SK-N-DZ (cell line): ENCODE data around the gene STING1.

Source experiments
- DNase-seq: peaks from one replicate; pipeline ENCODE4 v3.0.0-alpha.2; 2015; ENCODE audit warnings: low spot score

Gene STING1

DNA sequence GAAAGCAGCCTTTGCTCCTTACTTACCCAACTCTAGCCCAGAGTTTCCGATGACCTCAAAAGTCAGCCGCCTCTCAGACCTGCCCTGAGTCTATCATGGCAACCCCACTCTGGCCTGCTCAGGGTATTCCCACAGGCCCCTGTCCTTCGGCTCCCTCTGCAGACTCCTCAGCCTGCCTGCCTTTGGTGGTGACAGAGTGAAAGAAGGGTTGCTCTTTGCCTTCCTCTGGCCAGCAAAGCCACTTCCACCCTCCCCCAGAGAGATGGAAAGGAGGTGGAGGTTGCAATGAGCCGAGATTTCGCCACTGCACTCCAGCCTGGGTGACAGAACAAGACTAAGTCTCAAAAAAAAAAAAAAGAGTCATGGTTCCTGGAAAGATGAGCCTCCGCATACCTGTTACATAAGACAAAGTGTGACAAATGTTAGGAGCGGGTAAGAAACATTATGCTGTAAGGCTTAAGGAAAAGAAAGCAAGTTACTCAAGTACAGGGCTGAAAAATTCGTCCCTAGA is 14.1 kb downstream of the STING1 start:
- no peak for DNase-seq

DNA sequence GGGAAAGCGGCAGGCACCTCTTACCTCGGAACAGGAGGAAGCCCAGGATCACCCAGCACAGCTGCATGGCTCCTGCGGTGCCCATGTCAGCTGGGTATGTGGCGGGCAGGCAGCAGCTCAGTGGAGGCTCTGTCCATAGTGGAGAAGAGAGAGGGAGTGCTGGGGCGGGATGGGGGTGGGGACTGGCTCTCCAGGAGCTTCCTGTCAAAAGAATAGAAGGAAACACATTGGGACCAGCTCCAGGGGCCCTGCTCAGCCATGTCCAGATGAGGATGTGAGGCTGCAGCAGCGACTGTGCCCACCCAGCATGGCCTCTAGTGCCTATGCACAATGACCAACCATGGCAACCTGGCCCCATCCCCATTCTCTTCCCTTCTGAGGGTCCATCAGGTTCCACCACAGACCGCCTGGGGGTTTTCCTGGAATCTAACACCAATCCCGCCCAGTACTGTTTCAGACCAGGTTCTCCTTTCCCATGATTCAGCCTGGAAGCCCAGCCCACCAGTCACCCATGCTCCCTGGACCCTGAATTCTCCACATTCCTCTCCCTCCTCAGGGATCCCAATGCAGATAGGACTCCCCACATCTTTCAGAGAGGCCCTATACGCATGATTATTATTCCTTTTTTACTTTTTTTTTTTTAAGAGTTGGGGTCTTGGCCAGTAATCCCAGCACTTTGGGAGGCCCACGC is 19.8 kb downstream of the STING1 start, which contains the start of gene ECSCR:
TSS of gene ECSCR (minus strand) at position 158 of the 691 bp plus-strand sequence. CDS start at position 85, 73 bp downstream.
- DNase-seq = no peak

DNA sequence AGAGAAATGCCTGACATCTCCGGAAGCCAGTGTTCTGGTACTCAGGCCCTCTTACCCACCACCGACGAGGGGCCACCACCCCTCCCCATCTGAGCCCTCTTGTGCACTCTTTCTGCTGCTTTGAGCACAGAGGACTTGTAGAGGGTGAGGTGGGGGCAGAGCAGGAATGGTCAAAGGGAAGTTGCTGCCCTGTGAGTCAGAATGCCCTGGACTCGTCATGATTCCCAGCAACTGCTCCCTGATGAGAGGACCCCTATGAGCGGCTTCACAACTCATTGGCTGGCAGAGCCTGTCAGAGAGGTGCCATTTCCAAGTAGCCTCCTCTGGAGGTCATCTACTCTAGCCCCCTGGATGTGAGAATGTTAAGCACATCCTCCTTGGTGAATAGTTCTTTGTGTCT is 20.9 kb downstream of the STING1 start:
- no peak for DNase-seq

DNA sequence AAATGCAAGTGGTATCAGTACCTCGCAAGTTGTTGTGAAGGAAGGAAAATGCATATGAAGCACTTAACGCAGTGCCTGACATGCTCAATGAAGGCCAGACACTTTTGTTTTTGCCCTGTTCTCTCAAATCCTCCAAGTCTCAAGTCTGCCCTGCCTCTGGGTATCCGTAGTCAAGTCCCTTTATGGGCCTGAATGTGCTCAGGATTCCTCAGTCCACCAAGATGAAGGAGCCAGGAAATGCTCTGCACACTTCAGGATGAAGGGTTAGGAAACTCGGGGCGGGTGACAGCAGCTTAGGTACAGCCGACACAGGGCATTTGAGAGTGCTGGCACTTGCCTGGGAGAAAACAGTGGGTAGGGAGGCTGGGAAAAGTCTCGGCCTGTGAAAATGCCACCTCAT is 21.4 kb downstream of the STING1 start:
- no peak for DNase-seq

DNA sequence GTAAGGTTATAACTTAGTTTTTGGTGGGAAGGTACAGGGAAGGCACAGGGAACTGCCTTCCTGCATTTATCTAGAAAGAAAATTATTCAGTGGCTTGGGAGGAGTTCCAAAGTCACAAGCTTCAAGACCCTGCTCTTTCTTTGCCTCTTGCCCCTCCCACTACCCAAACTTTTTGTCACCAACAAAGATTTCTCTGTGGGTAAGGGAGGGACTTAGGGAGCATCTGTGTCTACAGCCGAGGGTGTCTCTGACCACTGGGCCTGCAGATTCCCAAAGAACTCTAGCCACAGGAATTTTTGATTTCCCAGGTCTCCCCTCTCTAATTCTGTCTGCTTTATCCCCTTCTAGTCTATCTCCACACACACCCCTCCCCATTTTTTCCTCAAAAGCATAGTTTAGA is 22.1 kb downstream of the STING1 start:
- no peak for DNase-seq

DNA sequence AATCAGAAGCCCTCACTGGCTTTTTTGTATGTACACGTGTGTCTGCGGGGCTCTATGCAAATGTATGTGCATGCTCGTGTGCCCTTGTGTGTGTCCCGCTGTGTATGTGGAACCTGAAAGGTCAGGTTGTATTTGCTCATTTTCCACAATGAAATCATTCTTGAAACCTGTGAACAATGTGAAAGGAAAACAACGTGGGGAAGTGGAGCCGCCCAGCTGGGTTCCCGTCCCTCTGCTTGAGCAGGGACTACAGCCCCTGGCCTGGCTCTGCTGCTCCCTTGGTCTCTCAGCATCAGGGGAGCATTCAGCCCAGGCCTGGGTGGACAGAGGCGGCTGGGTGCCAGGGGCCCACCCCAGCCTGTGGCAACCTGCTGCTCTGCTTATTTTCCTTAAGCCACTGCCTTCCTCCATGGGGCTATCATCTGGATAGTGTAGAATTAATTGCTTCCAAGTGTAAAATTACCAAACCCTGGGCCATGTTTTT is 23.1 kb downstream of the STING1 start:
- DNase-seq = no peak

DNA sequence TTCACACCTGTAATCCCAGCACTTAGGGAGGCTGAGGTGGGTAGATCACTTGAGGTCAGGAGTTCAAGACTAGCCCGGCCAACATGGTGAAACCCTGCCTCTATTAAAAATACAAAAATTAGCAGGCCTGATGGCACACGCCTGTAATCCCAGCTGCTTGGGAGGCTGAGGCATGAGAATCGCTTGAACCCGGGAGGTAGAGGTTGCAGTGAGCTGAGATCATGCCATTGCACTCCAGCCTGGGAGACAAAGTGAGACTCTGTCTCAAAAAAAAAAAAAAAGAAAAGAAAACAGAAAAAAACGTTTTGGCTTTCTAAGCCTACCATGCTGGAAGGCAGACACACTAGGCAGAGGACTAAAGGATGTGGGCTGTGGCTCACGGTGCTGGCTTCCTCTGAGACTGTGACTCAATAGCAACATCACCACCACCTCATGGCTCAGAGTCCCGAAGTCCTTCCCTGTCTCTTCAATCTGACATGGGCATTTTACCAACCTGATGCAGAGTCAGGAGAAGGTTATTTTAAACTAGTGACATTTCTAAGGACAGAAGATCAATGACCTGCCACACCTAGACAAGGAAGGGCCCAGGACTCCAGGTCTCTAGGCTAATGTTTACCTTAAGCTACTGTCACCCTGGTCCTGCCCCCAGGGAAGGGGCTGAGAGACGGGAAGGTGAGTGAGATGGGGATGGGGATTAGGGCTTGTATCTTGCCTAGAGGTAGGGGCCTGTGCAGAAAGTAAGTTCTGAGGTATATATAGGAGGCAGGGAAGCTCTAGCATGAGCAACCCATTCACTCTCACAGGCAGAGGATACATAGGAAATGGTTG is 23.8 kb downstream of the STING1 start:
- no peak for DNase-seq

DNA sequence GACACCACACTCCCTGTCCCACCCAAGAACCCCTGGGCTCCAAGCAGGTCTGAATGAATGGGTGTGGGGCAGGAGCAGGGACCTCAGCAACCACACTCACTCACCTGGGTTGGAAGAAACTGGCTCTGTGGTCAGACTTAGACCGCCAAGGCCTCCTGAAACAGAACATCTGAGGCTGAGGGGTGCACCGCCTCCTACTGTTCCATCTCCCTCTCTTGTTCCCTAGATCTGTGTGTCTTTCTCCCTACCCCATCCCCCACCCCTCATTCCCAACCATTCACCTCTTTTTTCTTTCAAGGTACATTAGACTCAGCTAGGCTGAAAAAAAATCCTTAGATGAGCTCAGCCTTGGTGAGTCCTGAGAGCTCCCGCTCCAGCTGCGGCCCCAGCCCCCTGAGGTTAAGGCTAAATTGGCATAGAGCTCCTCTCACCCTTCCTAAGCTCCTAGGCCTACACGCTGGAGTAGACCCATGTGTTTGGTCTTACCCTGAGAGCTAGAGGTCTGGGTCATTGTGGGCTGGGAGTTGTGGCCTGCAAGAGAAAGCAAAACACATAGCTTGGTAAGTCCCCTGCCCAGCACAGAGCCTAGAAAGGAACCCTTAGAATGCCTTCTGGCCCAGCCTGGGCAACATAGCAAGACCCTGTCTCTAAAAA is 24.8 kb downstream of the STING1 start:
- no peak for DNase-seq

DNA sequence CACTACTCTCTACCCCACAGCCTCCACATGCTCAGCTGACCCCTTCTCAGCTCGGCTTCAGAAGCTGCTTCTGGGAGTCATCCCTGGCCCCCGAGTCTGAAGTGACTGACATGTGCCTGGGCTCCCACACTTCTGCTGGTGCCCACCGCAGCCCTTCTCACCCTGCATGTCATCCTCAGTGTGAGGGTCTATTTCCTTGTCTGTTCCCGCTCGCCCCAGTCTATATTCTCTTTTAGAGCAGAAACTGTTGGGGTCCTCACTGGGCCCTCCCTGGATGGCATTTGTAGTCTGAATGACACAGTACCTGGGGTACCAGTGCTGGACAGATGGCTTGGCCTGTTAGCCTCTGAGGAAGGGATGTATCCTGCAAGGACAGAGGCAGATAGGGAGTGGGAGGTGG is 25.3 kb downstream of the STING1 start:
- no peak for DNase-seq

DNA sequence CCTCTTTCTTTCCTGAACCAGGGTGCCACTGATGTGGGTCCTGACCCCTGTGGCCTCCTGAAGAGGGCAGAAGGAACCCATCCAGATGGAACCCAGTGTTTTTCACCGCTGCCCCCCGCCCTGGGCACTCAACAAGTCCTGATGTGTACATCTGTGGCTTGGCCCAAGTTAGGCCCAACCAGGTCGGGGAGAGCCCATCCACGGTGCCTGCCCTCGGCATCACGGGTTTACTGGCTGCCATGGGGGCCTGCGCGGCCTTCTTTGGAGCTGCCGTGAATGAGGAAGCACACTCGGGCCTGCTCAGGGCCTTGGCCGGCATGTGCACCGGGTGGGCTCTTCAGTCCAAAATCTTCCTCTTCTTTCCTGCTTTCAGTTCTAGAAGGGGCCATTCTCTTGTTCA is 25.8 kb downstream of the STING1 start:
- DNase-seq = no peak

DNA sequence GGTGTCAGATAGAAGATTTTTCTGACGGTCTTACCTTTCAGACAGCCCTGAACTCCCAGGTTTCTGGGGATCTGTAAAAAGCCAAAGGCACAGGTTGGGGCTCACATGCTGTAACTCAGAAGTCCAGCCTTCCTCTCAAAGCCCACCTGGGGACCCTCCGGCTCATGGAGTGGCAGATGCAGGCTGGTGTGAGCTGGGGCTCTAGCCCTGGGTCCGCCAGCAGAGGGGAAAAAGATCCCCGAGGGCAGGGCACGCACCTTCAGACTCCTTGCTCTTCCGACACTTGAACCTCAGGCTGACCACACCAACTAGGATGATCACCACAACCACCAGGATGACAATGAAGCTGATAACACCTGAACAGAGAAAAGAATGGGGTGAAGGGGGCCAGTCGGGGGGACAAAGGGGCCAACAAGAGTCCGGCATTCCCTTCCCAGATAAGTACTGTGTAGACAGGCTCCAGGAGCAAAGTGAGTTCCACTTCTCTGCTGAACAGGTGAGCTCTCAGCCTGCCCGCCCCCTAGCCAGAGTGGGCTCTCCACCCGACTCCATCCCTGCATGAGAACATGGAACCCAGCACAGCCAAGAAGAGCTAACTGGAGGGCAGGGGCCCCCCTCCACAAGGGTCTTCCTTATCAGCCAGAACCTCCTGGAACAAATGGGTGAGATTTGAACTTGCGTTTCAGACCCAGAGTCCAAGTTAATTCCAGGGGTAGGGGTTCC is 27.8 kb downstream of the STING1 start:
- no peak for DNase-seq

DNA sequence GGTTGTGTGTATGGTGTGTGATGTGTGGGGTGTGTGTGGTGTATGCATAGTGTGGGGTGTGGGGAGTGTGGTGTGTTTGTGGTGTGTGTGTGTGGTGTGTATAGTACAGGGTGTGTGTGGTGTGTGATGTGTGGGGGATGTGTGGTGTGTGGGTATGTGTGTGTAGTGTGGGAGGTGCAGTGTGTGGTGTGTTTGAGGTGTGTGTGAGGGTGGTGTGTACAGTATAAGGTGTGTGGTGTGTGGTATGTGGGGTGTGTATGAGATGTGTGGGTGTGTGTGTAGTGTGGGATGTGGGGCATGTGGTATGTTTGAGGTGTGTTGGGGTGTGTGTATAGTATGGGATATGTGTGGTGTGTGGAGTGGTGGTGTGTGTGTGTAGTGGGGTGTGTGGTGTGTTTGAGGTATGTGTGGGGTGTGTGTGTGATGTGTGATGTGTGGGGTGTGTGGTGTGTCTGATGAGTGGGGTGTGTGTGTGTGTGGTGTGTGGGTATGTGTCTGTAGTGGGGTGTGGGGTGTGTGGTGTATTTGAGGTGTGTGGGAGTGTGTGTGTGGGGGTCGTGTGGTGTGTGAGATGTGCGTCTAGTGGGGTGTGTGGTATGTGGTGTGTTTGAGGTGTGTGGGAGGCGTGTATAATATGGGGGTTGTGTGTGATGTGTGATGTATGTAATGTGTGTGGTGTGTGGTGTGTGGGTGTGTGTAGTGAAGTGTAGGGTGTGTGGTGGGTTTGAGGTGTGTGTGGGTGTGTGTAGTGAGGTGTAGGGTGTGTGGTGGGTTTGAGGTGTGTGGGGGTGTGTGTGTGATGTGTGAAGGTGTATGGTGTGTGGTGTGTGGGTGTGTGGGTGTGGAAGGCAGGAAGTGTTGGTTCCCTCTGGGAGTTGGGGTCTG is 28.6 kb downstream of the STING1 start:
- no peak for DNase-seq

DNA sequence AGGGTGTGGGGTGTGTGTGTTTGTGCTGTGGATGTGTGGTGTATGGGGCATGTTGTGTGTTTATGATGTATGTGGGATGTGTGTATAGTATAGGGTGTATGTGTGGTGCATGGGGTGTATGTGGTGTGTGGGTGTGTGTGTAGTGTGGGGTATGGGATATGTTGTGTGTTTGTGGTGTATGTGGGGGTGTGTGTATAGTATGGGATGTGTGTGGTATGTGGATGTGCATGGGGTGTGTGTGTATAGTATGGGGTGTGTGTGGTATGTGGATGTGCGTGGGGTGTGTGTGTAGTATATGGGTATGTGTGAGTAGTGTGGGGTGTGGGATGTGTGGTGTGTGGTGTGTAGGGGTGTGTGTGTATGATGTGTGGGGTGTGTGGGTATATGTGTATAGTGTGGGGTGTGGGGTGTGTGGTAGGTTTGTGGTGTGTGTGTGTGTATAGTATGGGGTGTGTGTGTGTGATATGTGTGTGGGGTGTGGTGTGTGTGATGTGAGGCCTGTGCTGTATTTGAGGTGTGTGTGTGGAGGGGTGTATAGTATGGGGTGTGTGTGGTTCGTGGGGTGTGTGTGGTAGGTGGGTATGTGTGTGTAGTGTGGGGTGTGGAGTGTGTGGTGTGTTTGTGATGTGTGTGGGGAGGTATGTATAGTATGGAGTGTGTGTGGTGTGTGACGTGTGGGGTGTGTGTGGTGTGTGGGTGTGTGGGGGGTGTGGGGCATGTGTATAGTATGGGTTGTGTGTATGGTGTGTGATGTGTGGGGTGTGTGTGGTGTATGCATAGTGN is 30.5 kb downstream of the STING1 start:
- DNase-seq = no peak

DNA sequence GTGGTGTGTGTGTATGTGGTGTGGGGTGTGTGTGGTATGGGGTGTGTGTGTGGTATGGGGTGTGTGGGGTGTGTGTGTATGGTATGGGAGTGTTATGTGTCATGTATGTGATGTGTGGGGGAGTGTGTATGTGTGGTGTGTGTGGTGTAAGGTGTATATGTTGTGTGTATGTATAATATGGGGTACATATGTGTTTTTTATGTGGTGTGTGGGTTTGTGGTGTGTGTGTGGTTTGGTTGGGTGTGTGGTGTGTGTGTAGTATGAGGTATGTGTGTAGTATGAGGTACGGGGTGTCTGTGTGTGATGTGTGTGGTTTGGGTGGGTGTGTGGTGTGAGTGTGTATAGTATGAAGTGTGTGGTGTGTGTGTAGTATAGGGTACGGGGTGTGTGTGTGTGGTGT is 31.4 kb downstream of the STING1 start:
- DNase-seq = no peak

DNA sequence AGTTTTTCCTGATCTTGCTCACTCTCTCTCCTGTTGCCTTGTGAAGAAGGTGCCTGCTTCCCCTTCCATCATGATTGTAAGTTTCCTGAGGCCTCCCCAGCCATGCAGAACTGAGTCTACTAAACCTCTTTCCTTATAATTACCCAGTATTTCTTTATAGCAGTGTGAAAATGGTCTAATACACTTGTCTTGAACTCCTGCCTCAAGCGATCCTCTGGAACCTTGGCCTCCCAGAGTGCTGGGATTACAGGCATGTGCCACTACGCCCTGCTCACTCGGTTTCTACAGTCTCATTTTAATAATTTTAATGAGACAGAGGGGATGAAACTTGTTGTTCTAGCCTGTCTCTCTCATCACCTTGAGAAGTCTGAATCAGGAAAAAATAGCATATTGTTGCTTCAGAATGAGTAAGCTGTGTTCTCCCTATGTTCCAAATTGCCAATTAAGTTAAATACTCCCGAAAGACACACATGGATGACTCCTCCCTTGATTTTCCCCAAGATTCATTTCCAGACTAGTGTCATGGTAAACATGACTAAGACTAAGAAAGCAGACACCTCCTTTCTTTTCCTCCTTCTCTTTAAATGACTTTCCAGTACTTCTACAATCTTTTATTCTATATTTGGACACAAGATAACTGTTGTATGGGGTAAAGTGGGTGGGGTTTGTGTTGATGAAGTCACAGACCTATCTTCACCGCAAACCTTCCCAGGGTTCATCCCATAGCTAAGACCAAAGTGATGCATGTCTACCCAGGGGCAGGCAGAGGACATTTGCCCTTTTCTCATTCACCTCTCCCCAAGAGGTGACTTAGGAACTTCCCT is 35.4 kb downstream of the STING1 start:
- no peak for DNase-seq

DNA sequence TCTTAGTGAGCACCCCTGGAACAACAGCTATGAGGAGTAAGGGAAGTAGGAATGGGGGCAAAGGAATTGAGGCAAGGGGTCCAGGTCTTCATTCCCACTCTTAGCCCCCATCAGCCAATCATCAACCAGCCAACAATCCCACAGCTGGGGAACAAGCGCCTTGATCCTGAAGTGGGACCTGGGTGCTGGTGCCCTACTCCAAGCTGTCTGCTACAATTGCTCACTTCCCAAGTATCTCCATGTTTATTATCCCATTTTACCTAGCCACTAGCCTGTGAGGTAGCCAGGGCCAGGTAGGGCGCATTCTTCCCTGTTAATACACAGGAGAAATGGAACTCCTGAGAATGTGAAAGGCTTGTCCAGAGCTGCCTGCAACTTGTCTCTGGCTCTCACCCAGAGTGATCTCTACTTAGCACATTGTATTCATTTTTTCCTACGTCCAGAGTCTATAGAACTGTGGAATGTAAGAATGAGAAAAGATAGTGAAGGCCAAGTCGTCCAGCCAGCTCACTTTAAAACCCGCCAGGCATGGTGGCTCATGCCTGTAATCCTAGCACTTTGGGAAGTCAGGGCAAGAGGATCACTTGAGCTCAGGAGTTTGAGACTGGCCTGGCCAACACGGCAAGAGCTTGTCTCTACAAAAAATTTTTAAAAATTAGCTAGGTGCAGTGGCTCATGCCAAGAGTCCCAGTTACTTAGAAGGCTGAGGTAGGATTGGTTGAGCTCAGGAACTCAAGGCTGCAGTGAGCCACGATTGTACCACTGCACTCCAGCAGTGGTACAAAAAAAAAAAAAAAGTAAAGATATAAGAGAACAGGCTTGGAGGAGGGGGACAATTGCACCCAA is 37.0 kb downstream of the STING1 start:
- DNase-seq = no peak

DNA sequence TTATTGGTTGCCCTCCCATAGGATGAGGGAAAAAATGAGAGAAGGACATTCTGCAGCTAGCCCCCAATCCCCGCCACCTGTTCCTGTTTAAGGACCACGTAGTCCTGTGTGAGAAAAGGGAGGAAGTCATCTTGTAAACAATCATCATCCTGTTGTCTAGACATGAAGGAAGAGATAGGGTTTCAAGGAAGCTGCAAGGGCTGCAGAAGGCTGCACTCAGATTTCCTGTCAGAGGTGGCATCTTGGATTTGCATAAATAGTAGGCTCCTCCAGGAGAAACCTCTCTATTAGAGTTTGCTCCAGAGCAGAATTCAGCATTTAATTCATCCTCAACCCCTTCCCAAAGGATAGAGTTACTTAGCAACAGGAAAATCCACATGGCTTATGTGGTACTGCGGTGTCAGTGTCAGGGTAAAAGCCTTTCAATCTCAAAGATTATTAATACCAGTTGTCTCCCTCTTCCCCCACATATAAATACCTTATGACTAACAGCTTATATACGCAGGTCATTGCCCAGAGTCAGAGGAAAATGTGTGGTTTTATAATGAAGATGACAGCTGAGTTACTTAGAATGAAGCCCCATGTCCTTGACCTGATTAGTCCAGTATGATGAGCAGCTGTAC is 38.6 kb downstream of the STING1 start:
- no peak for DNase-seq
